GM13977 (cell line): ENCODE data around the gene PYM1.

Experiments used
- DNase-seq: peaks from one replicate; pipeline ENCODE4 v3.0.0; 2012; ENCODE audit warnings: low spot score
- in situ Hi-C: fragments of 300-500 bp; cut with MboI; formaldehyde crosslinking; loops from one replicate; pipeline ENCODE4 v1.12.0; 2022; ENCODE audit warnings: low sequenced_read_pairs, low pct_unique_long_range_greater_than_20kb, mixed read lengths, inconsistent platforms; ENCODE audit not compliant: unreplicated experiment
- TF ChIP-seq, protein P1 (sequence below): IDR thresholded peaks from 2 replicates; pipeline ENCODE4 v1.5.1; 2012; ENCODE audit warnings: mild to moderate bottlenecking, control low read depth; ENCODE audit not compliant: insufficient read depth; ENCODE audit errors: extremely low read depth, missing control alignments

PYM1 gene

DNA sequence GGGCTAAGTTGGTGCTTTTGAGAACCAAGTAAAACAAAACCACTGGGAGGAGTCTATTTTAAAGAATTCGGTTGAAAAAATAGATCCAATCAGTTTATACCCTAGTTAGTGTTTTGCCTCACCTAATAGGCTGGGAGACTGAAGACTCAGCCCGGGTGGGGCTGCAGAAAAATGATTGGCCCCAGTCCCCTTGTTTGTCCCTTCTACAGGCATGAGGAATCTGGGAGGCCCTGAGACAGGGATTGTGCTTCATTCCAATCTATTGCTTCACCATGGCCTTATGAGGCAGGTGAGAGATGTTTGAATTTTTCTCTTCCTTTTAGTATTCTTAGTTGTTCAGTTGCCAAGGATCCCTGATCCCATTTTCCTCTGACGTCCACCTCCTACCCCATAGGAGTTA, 44.3 kb upstream of the PYM1 start:
- DNase-seq = no peak
- in situ Hi-C loops = no loop called here
- TF ChIP-seq, protein P1, sequence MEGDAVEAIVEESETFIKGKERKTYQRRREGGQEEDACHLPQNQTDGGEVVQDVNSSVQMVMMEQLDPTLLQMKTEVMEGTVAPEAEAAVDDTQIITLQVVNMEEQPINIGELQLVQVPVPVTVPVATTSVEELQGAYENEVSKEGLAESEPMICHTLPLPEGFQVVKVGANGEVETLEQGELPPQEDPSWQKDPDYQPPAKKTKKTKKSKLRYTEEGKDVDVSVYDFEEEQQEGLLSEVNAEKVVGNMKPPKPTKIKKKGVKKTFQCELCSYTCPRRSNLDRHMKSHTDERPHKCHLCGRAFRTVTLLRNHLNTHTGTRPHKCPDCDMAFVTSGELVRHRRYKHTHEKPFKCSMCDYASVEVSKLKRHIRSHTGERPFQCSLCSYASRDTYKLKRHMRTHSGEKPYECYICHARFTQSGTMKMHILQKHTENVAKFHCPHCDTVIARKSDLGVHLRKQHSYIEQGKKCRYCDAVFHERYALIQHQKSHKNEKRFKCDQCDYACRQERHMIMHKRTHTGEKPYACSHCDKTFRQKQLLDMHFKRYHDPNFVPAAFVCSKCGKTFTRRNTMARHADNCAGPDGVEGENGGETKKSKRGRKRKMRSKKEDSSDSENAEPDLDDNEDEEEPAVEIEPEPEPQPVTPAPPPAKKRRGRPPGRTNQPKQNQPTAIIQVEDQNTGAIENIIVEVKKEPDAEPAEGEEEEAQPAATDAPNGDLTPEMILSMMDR = no peak

DNA sequence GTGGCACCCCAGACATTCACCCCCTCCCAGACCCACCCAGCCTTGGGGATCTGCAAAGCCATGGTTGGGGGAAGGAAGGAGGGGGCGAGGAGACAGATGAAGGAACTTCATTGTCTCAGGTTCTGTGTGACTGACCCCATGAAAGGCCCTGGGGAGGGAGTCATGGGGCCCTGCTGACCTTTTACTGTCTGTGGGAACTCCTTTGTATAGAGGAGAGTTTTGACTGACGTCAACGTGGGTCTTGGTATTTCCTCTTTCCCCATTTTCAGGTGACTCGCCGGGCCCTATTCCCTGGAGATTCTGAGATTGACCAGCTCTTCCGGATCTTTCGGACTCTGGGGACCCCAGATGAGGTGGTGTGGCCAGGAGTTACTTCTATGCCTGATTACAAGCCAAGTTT, 43.1 kb upstream of the PYM1 start:
- DNase-seq = no peak
- in situ Hi-C loops = no loop called here
- TF ChIP-seq, protein P1 = no peak

DNA sequence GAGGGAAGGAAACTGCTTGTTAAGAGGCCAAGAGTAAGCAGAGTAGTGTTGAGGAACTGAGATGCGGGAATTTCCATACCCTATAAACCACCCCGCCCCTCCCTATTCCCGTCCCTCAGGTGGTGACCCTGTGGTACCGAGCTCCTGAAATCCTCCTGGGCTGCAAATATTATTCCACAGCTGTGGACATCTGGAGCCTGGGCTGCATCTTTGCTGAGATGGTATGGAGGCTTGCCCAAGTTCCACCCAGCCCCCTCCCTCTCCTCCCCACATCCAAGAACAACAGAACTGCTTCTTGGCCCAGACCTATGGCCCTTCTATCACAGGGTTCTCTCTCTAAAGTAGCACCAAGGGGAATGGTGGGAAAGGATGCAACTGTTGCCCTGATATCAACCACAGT, 41.7 kb upstream of the PYM1 start:
- in situ Hi-C loops = no loop called here
- no peak for DNase-seq
- TF ChIP-seq, protein P1 = no peak

DNA sequence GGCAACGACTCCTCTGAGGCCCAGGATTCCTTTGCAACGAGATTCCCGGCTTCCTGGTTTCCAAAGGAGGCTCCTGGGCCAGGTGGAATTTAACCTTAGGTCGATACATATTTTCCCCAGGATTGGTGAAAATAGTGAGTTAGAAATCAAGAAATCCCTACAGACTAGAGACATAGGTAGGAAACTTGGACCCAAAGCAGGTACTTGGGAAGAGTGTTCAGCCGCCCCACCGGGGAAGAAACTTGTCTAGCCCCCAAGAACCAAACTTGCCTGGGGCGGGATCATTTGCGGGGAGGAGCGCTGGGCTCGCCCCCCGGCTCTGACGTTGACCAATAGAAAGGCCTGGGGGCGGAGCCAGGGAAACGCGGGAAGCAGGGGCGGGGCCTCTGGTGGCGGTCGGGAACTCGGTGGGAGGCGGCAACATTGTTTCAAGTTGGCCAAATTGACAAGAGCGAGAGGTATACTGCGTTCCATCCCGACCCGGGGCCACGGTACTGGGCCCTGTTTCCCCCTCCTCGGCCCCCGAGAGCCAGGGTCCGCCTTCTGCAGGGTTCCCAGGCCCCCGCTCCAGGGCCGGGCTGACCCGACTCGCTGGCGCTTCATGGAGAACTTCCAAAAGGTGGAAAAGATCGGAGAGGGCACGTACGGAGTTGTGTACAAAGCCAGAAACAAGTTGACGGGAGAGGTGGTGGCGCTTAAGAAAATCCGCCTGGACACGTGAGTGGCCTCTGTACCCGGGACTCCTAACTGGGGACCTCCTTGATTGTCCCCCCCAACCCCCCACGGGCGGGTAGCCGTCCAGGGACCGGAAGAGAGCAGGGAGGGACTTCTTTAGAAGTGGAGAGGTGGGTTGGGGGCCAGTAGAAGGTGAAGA, 39.0 kb upstream of the PYM1 start, which contains the start of gene CDK2:
CDK2 (plus strand) TSS at position 423 of the 874 bp plus-strand sequence; CDS start at position 602, 179 bp downstream.
- TF ChIP-seq, protein P1 = no peak
- peak; percentile 92 for DNase-seq

DNA sequence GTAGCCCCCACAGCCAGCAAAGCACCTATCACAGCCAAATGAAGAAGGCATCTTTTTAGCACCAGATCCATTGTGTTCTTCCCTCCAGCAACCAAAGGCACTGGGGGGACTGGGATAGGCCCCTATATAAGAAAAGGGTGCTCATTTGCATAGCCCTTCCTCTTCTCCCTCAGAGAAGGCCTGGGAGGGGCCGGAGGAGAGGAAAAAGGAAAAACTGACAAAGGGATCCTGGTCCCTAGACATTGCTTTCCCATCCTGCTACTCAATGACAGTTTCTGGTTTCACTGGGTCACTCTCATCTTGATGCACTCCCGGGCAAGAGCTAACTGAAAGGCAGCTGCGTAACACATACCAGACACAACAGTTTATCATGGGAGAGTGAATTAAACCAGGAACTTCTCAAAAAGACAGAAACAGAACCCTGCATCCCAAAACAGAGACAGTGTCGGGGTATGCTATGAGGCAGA, 38.3 kb upstream of the PYM1 start, which contains the start of gene PMEL:
PMEL (minus strand) TSS at position 102 of the 467 bp plus-strand sequence; CDS start at position 71, 31 bp downstream.
- TF ChIP-seq, protein P1 = no peak
- in situ Hi-C loops = no loop called here
- no peak for DNase-seq

More for the DNA sequence above, 39.0 kb upstream of the PYM1 start, which contains the start of gene CDK2:
- in situ Hi-C loops = no loop called here

DNA sequence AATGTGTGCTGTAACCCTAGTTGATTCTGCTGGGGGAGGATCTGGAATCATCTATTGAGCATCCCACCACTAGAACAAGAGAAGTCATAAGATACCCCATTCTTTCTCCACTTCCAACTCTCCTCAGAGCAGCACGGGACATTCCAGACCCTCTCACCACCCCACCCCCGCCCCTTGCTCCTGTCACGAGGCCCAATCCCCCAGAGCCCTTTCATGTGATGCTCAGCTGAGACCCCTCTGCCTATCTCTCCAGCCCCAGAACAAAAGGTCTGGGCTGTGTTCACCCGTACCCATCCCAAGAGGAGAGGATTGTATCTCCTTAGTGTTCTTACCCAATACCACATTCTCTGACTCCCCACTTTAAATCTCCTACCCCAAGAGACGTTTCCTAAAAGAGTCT, 37.5 kb upstream of the PYM1 start:
- DNase-seq = no peak
- TF ChIP-seq, protein P1 = no peak
- in situ Hi-C loops = no loop called here
